Endothelial cell of umbilical vein (primary cell): Measurements from ENCODE around the gene QSOX2. TPM values are rescaled to one million over a fixed set of nuclear protein-coding genes. Genes with fewer than 3 reads are reported as not detected.
A peak's percentile ranks its signal among the peaks of the same experiment; 100 is the strongest.

Source experiments
- BruUV-seq: library from RNA; stranded (reverse); fragments of 400-500 nt; replicated peaks from 2 replicates; lab custom pipeline; 2021; lab: Mats Ljungman, UMichigan
- CTCF ChIA-PET: fragments of 300-600, 350-600 bp; sonication (Branson Sonifier 250); formaldehyde crosslinking; loops from one replicate; lab custom pipeline; 2021; ENCODE audit warnings: antibody characterized with exemption, inconsistent platforms; lab: Charles Lee
- POLR2A ChIA-PET: fragments of 300-600, 350-600 bp; sonication (Branson Sonifier 250); formaldehyde crosslinking; loops from one replicate; lab custom pipeline; 2021; ENCODE audit warnings: antibody characterized with exemption, inconsistent platforms; lab: Charles Lee
- DNase-seq: peaks from one replicate; pipeline ENCODE4 v3.0.0-alpha.2; 2011; ENCODE audit warnings: low read depth, low spot score
- FAIRE-seq: peaks from 2 replicates; lab custom pipeline; 2011; peaks lifted over from hg19 to GRCh38; lab: Jason Lieb, UNC
- H2AFZ ChIP-seq: 2 replicates; pipeline ENCODE4 v1.6.0; 2012; ENCODE audit warnings: low read depth, low read length, control low read depth, inconsistent platforms
- H3K27ac ChIP-seq: 2 replicates; pipeline ENCODE4 v1.5.1; 2011; ENCODE audit warnings: low read depth, mild to moderate bottlenecking, control low read depth, low read length, moderate library complexity; ENCODE audit not compliant: insufficient read depth
- H3K27me3 ChIP-seq, 2 experiments: 2 replicates each; pipeline versions ENCODE4 v1.6.0 to v1.6.1; 2011; ENCODE audit warnings: low read length in 2 of 2, mixed read lengths in 1 of 2; ENCODE audit not compliant: control insufficient read depth in 2 of 2, insufficient read depth in 2 of 2
- H3K36me3 ChIP-seq, 2 experiments: 2 replicates in 1 of 2; 3 replicates in 1 of 2; pipeline ENCODE4 v1.5.1; 2011; ENCODE audit warnings: low read length in 2 of 2, mild to moderate bottlenecking in 1 of 2, moderate library complexity in 1 of 2; ENCODE audit not compliant: control insufficient read depth in 2 of 2, insufficient read depth in 2 of 2; ENCODE audit errors: extremely low read depth in 1 of 2
- H3K4me1 ChIP-seq: 3 replicates; pipeline ENCODE4 v1.5.1; 2011; ENCODE audit warnings: mild to moderate bottlenecking, low read length; ENCODE audit not compliant: control insufficient read depth, insufficient read depth; ENCODE audit errors: extremely low read depth
- H3K4me2 ChIP-seq: 2 replicates; pipeline ENCODE4 v1.6.1; 2011; ENCODE audit warnings: low read length, control low read depth, mixed read lengths; ENCODE audit not compliant: insufficient read depth
- H3K4me3 ChIP-seq, 3 experiments: fragments of 200-600 bp in 1 of 3; sonication (generic), shearing (Covaris generic) in 1 of 3; replicated peaks in 1 of 3; 2 replicates each; pipeline ENCODE4 v1.5.1; 2011 to 2016; ENCODE audit warnings: control low read depth in 3 of 3, low read length in 3 of 3, mild to moderate bottlenecking in 2 of 3, inconsistent platforms in 1 of 3, low read depth in 1 of 3, moderate library complexity in 1 of 3; ENCODE audit not compliant: insufficient read depth in 1 of 3
- H3K79me2 ChIP-seq: 2 replicates; pipeline ENCODE4 v1.6.0; 2012; ENCODE audit warnings: low read length, inconsistent platforms; ENCODE audit not compliant: control insufficient read depth, insufficient read depth
- H3K9ac ChIP-seq: replicated peaks from 2 replicates; pipeline ENCODE3; 2011; ENCODE audit warnings: low read length, control low read depth; ENCODE audit not compliant: insufficient read depth; ENCODE audit errors: extremely low read depth
- H3K9me1 ChIP-seq: replicated peaks from 3 replicates; pipeline ENCODE4 v1.6.0; 2011; ENCODE audit warnings: mild to moderate bottlenecking, low read length; ENCODE audit not compliant: control insufficient read depth, insufficient read depth; ENCODE audit errors: extremely low read depth
- H3K9me3 ChIP-seq: replicated peaks from 2 replicates; pipeline ENCODE4 v1.5.1; 2012; ENCODE audit warnings: low read length, inconsistent platforms; ENCODE audit not compliant: control insufficient read depth, insufficient read depth
- H4K20me1 ChIP-seq: replicated peaks from 2 replicates; pipeline ENCODE3; 2011; ENCODE audit warnings: mild to moderate bottlenecking, low read length; ENCODE audit not compliant: control insufficient read depth, insufficient read depth; ENCODE audit errors: extremely low read depth
- FOS ChIP-seq: IDR thresholded peaks from 2 replicates; pipeline ENCODE4 v1.6.1; 2011; ENCODE audit warnings: mild to moderate bottlenecking, low read length, moderate library complexity, borderline replicate concordance; ENCODE audit not compliant: insufficient read depth
- GATA2 ChIP-seq: IDR thresholded peaks from 2 replicates; pipeline ENCODE4 v1.7.0; 2011; ENCODE audit warnings: low read depth, mild to moderate bottlenecking, moderate library complexity, mixed read lengths, low read length; ENCODE audit not compliant: insufficient read length, insufficient read depth
- JUN ChIP-seq: IDR thresholded peaks from 2 replicates; pipeline ENCODE4 v1.6.1; 2011; ENCODE audit warnings: borderline replicate concordance, low read depth; ENCODE audit not compliant: insufficient read length, insufficient read depth
- dilution Hi-C: fragments of 300-500 bp; cut with MboI; formaldehyde crosslinking; loops from one replicate; pipeline ENCODE4 v1.15.0; 2019; ENCODE audit warnings: low sequenced_read_pairs; ENCODE audit not compliant: extremely low pct_ligation_motif_present
- intact Hi-C: fragments of 100-400 bp; cut with micrococcal nuclease; formaldehyde crosslinking; loops from one replicate; pipeline ENCODE4 v1.10.0; 2022
- polyA plus RNA-seq, 4 experiments: library from polyadenylated mRNA; depleted of rRNA in 3 of 4; stranded (reverse) in 3 of 4; unstranded in 1 of 4; fragments of >200 nt; gene quantifications; 2 replicates each; pipeline versions ENCODE4 v1.2.1 to v1.2.3, GENCODE V29; 2011 to 2012; ENCODE audit warnings: missing spikeins in 1 of 4
- total RNA-seq: library from RNA; stranded (reverse); gene quantifications from 2 replicates; pipeline ENCODE4 v1.2.3, GENCODE V29; 2021
- TF ChIP-seq, protein P1 (sequence below), 2 donors: IDR thresholded peaks; 1 replicate in 1 of 2; 2 replicates in 1 of 2; pipeline ENCODE4 v1.5.1; 2011; ENCODE audit warnings: low read length in 2 of 2, mild to moderate bottlenecking in 2 of 2, moderate library complexity in 2 of 2, control low read depth in 1 of 2, inconsistent platforms in 1 of 2, low read depth in 1 of 2; ENCODE audit not compliant: insufficient read depth in 1 of 2; ENCODE audit errors: extremely low read depth in 1 of 2

QSOX2 gene
- total and polyA plus RNA-seq, 2 donors (not counting 3 experiments of a cell fraction or from before 2014, with no cell fraction given), result 16.4 to 23.4 TPM

DNA sequence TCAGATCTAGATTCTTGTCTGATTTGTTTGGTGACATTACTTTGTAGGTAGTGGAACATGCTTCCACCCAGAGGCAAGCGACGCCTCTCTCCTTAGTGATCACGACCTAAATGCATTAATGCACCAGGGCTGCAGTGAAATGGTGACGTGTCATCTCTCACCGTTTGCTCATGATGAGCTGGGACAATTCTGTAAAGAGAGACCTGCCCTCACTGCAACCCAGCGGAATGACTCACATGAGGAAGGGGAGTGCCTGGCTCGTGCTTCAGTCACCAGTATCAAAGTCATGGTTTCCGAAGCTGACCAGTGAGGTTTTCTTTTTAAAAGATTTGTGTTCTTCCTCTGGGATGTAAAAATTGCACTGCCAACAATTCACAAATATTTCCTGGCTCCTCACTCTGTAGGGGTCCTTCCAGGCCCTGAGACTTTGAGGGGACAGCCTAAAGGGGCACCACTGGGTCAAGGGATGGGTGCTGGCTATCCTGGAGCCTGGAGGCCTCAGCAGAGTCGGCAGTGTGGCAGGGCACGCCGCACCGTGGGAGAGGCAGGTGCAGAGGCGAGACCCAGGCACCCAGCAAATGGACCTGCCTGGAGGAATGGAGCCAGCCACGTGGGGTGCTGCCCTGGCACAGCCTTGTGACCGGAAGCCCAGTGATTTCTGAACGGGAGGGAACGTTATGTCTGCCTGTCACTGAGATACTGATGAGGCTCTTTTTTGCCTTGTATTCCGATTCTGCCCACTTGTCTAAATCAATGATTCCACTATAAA, 17.3 kb downstream of the QSOX2 start:
- Histone ChIP-seq H3K4me3 (no peak overlapping the region), H3K4me2 (no peak overlapping the region), H3K79me2 (no peaks in the 10 kb centered on the region), H3K4me1 (peaks cover 7% of the 10 kb centered on the region), H4K20me1 (no peaks in the 10 kb centered on the region), H3K9me1 (no peaks in the 10 kb centered on the region), H2AFZ (no peak overlapping the region), H3K27ac (peak overlapping the region; percentile 4), H3K9me3 (no peaks in the 10 kb centered on the region), H3K9ac (no peak overlapping the region), H3K27me3 (no peaks in the 10 kb centered on the region), H3K36me3 (peaks cover 0 to 3% of the 10 kb centered on the region in 2 experiments)
- POLR2A ChIA-PET, result no interaction called here
- CTCF ChIA-PET, result interaction anchor here (0.6 to 2.4 kb wide), 10 partner anchors 9 to 95 kb away, joined by 3 to 9 read pairs (median 6); no protein-coding TSS in a partner anchor
- no TSS peak for BruUV-seq
- dilution Hi-C loops, result no loop called here
- DNase-seq, result peak; percentile 48
- TF ChIP-seq FOS, result peak; percentile 64
- TF ChIP-seq, protein P1, sequence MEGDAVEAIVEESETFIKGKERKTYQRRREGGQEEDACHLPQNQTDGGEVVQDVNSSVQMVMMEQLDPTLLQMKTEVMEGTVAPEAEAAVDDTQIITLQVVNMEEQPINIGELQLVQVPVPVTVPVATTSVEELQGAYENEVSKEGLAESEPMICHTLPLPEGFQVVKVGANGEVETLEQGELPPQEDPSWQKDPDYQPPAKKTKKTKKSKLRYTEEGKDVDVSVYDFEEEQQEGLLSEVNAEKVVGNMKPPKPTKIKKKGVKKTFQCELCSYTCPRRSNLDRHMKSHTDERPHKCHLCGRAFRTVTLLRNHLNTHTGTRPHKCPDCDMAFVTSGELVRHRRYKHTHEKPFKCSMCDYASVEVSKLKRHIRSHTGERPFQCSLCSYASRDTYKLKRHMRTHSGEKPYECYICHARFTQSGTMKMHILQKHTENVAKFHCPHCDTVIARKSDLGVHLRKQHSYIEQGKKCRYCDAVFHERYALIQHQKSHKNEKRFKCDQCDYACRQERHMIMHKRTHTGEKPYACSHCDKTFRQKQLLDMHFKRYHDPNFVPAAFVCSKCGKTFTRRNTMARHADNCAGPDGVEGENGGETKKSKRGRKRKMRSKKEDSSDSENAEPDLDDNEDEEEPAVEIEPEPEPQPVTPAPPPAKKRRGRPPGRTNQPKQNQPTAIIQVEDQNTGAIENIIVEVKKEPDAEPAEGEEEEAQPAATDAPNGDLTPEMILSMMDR (IDR thresholded peaks at IDR 0.05; ENCODE audit: extremely low read depth in 1 of 2, insufficient read depth in 1 of 2, low read depth in 1 of 2, low read length in 2 of 2), result no peak
- peak; percentile 40 for TF ChIP-seq JUN
- TF ChIP-seq GATA2, result no peak
- peak; percentile 93 for FAIRE-seq
- intact Hi-C loops, result loop anchor here (5.0 kb wide), 1 partner anchor 141 kb away; no protein-coding TSS in a partner anchor
